Neural progenitor cell (in vitro differentiated cells): ENCODE measurements around the gene MITF. TPM values are rescaled to one million over a fixed set of nuclear protein-coding genes. Genes with fewer than 3 reads are reported as not detected.

Experiments
- DNase-seq: peaks from one replicate; pipeline ENCODE4 v3.0.0-alpha.2; 2016; ENCODE audit warnings: low spot score
- H2AFZ ChIP-seq: fragments of 200-600 bp; sonication (generic); replicated peaks from 2 replicates; pipeline ENCODE4 v1.6.1; 2016; ENCODE audit warnings: antibody characterized with exemption
- H3F3A ChIP-seq: fragments of 200-600 bp; sonication (generic); 2 replicates; pipeline ENCODE4 v1.6.1; 2016; ENCODE audit warnings: antibody characterized with exemption, low read depth
- H3K27ac ChIP-seq: fragments of 200-600 bp; sonication (generic); 2 replicates; pipeline ENCODE4 v1.5.1; 2016; ENCODE audit warnings: mild to moderate bottlenecking
- H3K27me3 ChIP-seq: fragments of 200-600 bp; sonication (generic); 2 replicates; pipeline ENCODE4 v1.6.1; 2016; ENCODE audit warnings: mild to moderate bottlenecking, moderate library complexity
- H3K36me3 ChIP-seq: fragments of 200-600 bp; sonication (generic); 2 replicates; pipeline ENCODE4 v1.5.1; 2016
- H3K4me1 ChIP-seq: fragments of 200-600 bp; sonication (generic); 2 replicates; pipeline ENCODE4 v1.6.1; 2016; ENCODE audit warnings: mixed run types
- H3K4me2 ChIP-seq: fragments of 200-600 bp; sonication (generic); 2 replicates; pipeline ENCODE4 v1.6.1; 2016
- H3K4me3 ChIP-seq: fragments of 200-600 bp; sonication (generic); 2 replicates; pipeline ENCODE4 v1.5.1; 2016
- H3K79me2 ChIP-seq: fragments of 200-600 bp; sonication (generic); 2 replicates; pipeline ENCODE4 v1.6.1; 2016; ENCODE audit warnings: low read depth
- H3K9ac ChIP-seq: fragments of 200-600 bp; sonication (generic); 2 replicates; pipeline ENCODE4 v1.6.1; 2016
- H3K9me3 ChIP-seq: fragments of 200-600 bp; sonication (generic); 2 replicates; pipeline ENCODE4 v1.5.1; 2016; ENCODE audit warnings: low read depth
- H4K20me1 ChIP-seq: fragments of 200-600 bp; sonication (generic); 2 replicates; pipeline ENCODE4 v1.6.1; 2016; ENCODE audit warnings: low read depth
- H3K27ac Mint-ChIP-seq: 3 replicates; pipeline ENCODE4 v1.8.0; 2021; ENCODE audit warnings: mixed read lengths
- H3K27me3 Mint-ChIP-seq: 2 replicates; pipeline ENCODE4 v1.8.0; 2022; ENCODE audit warnings: low read depth, mild to moderate bottlenecking, inconsistent platforms, moderate library complexity, mixed read lengths; ENCODE audit not compliant: insufficient read depth
- H3K36me3 Mint-ChIP-seq: 3 replicates; pipeline ENCODE4 v1.8.0; 2021; ENCODE audit warnings: mixed read lengths
- H3K4me1 Mint-ChIP-seq: 3 replicates; pipeline ENCODE4 v1.8.0; 2021; ENCODE audit warnings: mixed read lengths
- H3K4me3 Mint-ChIP-seq: 3 replicates; pipeline ENCODE4 v1.8.0; 2021; ENCODE audit warnings: mild to moderate bottlenecking, moderate library complexity, mixed read lengths
- H3K9me3 Mint-ChIP-seq: 3 replicates; pipeline ENCODE4 v1.8.0; 2020; ENCODE audit warnings: mixed read lengths
- CTCF ChIP-seq: fragments of 200-600 bp; sonication (generic); IDR thresholded peaks from 2 replicates; pipeline ENCODE4 v1.5.1; 2017; ENCODE audit warnings: antibody characterized with exemption, mild to moderate bottlenecking
- EZH2 ChIP-seq: fragments of 200-600 bp; sonication (generic); IDR thresholded peaks from 2 replicates; pipeline ENCODE4 v1.6.1; 2017; ENCODE audit warnings: antibody characterized with exemption, mild to moderate bottlenecking, moderate library complexity
- EZH2phosphoT487 ChIP-seq: fragments of 200-600 bp; sonication (generic); IDR thresholded peaks from 2 replicates; pipeline ENCODE4 v1.6.1; 2017; ENCODE audit warnings: antibody characterized with exemption
- total RNA-seq: library from RNA; depleted of rRNA; stranded (reverse); fragments of >200 nt; gene quantifications from 2 replicates; pipeline ENCODE4 v1.2.3, GENCODE V29; 2015; ENCODE audit warnings: low replicate concordance

Gene MITF
- total RNA-seq, 1 donor from 2014 or later, result not detected

GRCh38 chr3:69951616-69952015 lies 212.4 kb downstream of the MITF start:
- no peaks in the 10 kb centered on the region for H3K9me3 ChIP-seq
- no peak overlapping the region for H3K4me3 ChIP-seq
- H3K79me2 ChIP-seq, result no peaks in the 10 kb centered on the region
- H3K27me3 Mint-ChIP-seq, result no peaks in the 10 kb centered on the region
- H3K36me3 Mint-ChIP-seq, result no peaks in the 10 kb centered on the region
- no peaks in the 10 kb centered on the region for H3K9me3 Mint-ChIP-seq
- no peak overlapping the region for H2AFZ ChIP-seq
- H3K4me2 ChIP-seq, result no peak overlapping the region
- H3K4me1 Mint-ChIP-seq, result peaks cover 11% of the 10 kb centered on the region
- H3K36me3 ChIP-seq, result no peaks in the 10 kb centered on the region
- no peak overlapping the region for H3K27ac ChIP-seq
- H3K4me3 Mint-ChIP-seq, result no peak overlapping the region
- peaks cover 7% of the 10 kb centered on the region for H3K4me1 ChIP-seq
- DNase-seq, result no peak
- H4K20me1 ChIP-seq, result no peaks in the 10 kb centered on the region
- no peak overlapping the region for H3K9ac ChIP-seq
- no peaks in the 10 kb centered on the region for H3F3A ChIP-seq
- H3K27me3 ChIP-seq, result no peaks in the 10 kb centered on the region
- TF ChIP-seq CTCF (no peak), EZH2phosphoT487 (no peak), EZH2 (no peak)
- H3K27ac Mint-ChIP-seq, result no peak overlapping the region

GRCh38 chr3:69959581-69959980 lies 220.3 kb downstream of the MITF start:
- Histone ChIP-seq H3K9me3 (no peaks in the 10 kb centered on the region), H3K27me3 (no peaks in the 10 kb centered on the region), H3K9ac (no peak overlapping the region), H4K20me1 (no peaks in the 10 kb centered on the region), H3K4me1 (no peaks in the 10 kb centered on the region), H3K4me3 (no peak overlapping the region), H3F3A (no peaks in the 10 kb centered on the region), H3K4me2 (no peak overlapping the region), H2AFZ (no peak overlapping the region), H3K27ac (no peak overlapping the region), H3K79me2 (no peaks in the 10 kb centered on the region), H3K36me3 (no peaks in the 10 kb centered on the region)
- no peak for DNase-seq
- Mint-ChIP-seq H3K4me3 (no peak overlapping the region), H3K9me3 (no peaks in the 10 kb centered on the region), H3K27ac (no peak overlapping the region), H3K27me3 (no peaks in the 10 kb centered on the region), H3K36me3 (no peaks in the 10 kb centered on the region), H3K4me1 (peaks cover 3% of the 10 kb centered on the region)
- TF ChIP-seq EZH2 (no peak), CTCF (no peak), EZH2phosphoT487 (no peak)

- Histone ChIP-seq H4K20me1 (no peaks in the 10 kb centered on the region), H3K9me3 (no peaks in the 10 kb centered on the region), H3K4me1 (no peaks in the 10 kb centered on the region), H3K36me3 (no peaks in the 10 kb centered on the region), H3K27ac (no peak overlapping the region), H3K79me2 (no peaks in the 10 kb centered on the region), H3K4me3 (no peak overlapping the region), H3F3A (no peaks in the 10 kb centered on the region), H3K4me2 (no peak overlapping the region), H3K9ac (no peak overlapping the region), H3K27me3 (no peaks in the 10 kb centered on the region), H2AFZ (no peak overlapping the region)
- no peaks in the 10 kb centered on the region for H3K9me3 Mint-ChIP-seq
- no peak for DNase-seq
- H3K27ac Mint-ChIP-seq, result no peak overlapping the region
- no peaks in the 10 kb centered on the region for H3K36me3 Mint-ChIP-seq
- no peaks in the 10 kb centered on the region for H3K27me3 Mint-ChIP-seq
- peaks cover 3% of the 10 kb centered on the region for H3K4me1 Mint-ChIP-seq
- no peak overlapping the region for H3K4me3 Mint-ChIP-seq
- no peak for TF ChIP-seq CTCF
- TF ChIP-seq EZH2, result no peak
- TF ChIP-seq EZH2phosphoT487, result no peak
Observed at GRCh38 chr3:69961706-69962439, 222.6 kb downstream of the MITF start.
